Nephron (organoid): ENCODE measurements around the gene ZFHX2.
A peak's percentile ranks its signal among the peaks of the same experiment; 100 is the strongest.

Source experiments
- H3K27ac Mint-ChIP-seq, 3 experiments: 2 replicates each; pipeline ENCODE4 v1.8.0; 2020; ENCODE audit warnings: mixed read lengths in 3 of 3, mild to moderate bottlenecking in 2 of 3, moderate library complexity in 1 of 3
- H3K27me3 Mint-ChIP-seq: 2 replicates; pipeline ENCODE4 v1.8.0; 2021; ENCODE audit warnings: low read depth, mild to moderate bottlenecking, moderate library complexity, mixed read lengths
- H3K36me3 Mint-ChIP-seq: 2 replicates; pipeline ENCODE4 v1.8.0; 2020; ENCODE audit warnings: low read depth, mixed read lengths
- H3K4me1 Mint-ChIP-seq: 2 replicates; pipeline ENCODE4 v1.8.0; 2020; ENCODE audit warnings: mixed read lengths
- H3K4me3 Mint-ChIP-seq, 3 experiments: 2 replicates each; pipeline ENCODE4 v1.8.0; 2020; ENCODE audit warnings: mild to moderate bottlenecking in 3 of 3, mixed read lengths in 3 of 3, moderate library complexity in 2 of 3
- H3K9me3 Mint-ChIP-seq: 2 replicates; pipeline ENCODE4 v1.8.0; 2020; ENCODE audit warnings: mixed read lengths
- CTCF ChIP-seq, 3 experiments: fragments of 200-600 bp; sonication (generic); IDR thresholded peaks; one replicate each; pipeline ENCODE4 v1.5.0; 2021; ENCODE audit warnings: antibody characterized with exemption in 3 of 3; ENCODE audit not compliant: unreplicated experiment in 3 of 3

The ZFHX2 gene

GRCh38 chr14:23579739-23580138 lies 28.2 kb upstream of the ZFHX2 start:
- Mint-ChIP-seq H3K27ac (peak overlapping the region; percentile 94 to 99 (median 96)), H3K4me3 (peak overlapping the region; percentile 66 to 89 (median 87)), H3K9me3 (no peaks in the 10 kb centered on the region), H3K36me3 (peaks cover 8% of the 10 kb centered on the region), H3K27me3 (peaks cover 61% of the 10 kb centered on the region), H3K4me1 (peaks cover 24% of the 10 kb centered on the region)
- TF ChIP-seq CTCF (IDR thresholded peaks at IDR 0.05; ENCODE audit: unreplicated experiment in 3 of 3): no peak

GRCh38 chr14:23579311-23579630 lies 27.7 kb upstream of the ZFHX2 start:
- peak overlapping the region; percentile 94 to 99 (median 96) for H3K27ac Mint-ChIP-seq
- H3K36me3 Mint-ChIP-seq: peaks cover 9% of the 10 kb centered on the region
- no peak for TF ChIP-seq CTCF (IDR thresholded peaks at IDR 0.05; ENCODE audit: unreplicated experiment in 3 of 3)
- no peaks in the 10 kb centered on the region for H3K9me3 Mint-ChIP-seq
- H3K4me3 Mint-ChIP-seq: peak overlapping the region; percentile 87 to 95 (median 89)
- peaks cover 63% of the 10 kb centered on the region for H3K27me3 Mint-ChIP-seq
- H3K4me1 Mint-ChIP-seq: peaks cover 24% of the 10 kb centered on the region

- TF ChIP-seq CTCF (IDR thresholded peaks at IDR 0.05; ENCODE audit: unreplicated experiment in 3 of 3): no peak
- Mint-ChIP-seq H3K36me3 (peaks cover 9% of the 10 kb centered on the region), H3K27ac (peak within 1 kb of the TSS; percentile 94 to 99 (median 96)), H3K4me1 (peaks cover 24% of the 10 kb centered on the region), H3K27me3 (peaks cover 64% of the 10 kb centered on the region), H3K9me3 (no peaks in the 10 kb centered on the region), H3K4me3 (peak within 1 kb of the TSS; percentile 87 to 95 (median 89))
Measured at GRCh38 chr14:23578560-23579310, 27.2 kb upstream of the ZFHX2 start, which contains the start of gene JPH4. JPH4 (minus strand) TSS chr14:23578790; CDS start chr14:23577453, 1,337 bp downstream.

- Mint-ChIP-seq H3K27ac (peak overlapping the region; percentile 94 to 99 (median 96)), H3K4me1 (peaks cover 24% of the 10 kb centered on the region), H3K36me3 (peaks cover 12% of the 10 kb centered on the region), H3K9me3 (no peaks in the 10 kb centered on the region), H3K27me3 (peaks cover 73% of the 10 kb centered on the region), H3K4me3 (peak overlapping the region; percentile 87 to 95 (median 89))
- TF ChIP-seq CTCF (IDR thresholded peaks at IDR 0.05; ENCODE audit: unreplicated experiment in 3 of 3): no peak
Measured at GRCh38 chr14:23577710-23578392, 26.3 kb upstream of the ZFHX2 start.

- H3K9me3 Mint-ChIP-seq: no peaks in the 10 kb centered on the region
- TF ChIP-seq CTCF (IDR thresholded peaks at IDR 0.05; ENCODE audit: unreplicated experiment in 3 of 3): no peak
- H3K4me1 Mint-ChIP-seq: peaks cover 30% of the 10 kb centered on the region
- peaks cover 70% of the 10 kb centered on the region for H3K27me3 Mint-ChIP-seq
- peak overlapping the region; percentile 87 to 95 (median 90) for H3K4me3 Mint-ChIP-seq
- H3K27ac Mint-ChIP-seq: peak overlapping the region; percentile 26 to 45 (median 31)
- H3K36me3 Mint-ChIP-seq: peaks cover 17% of the 10 kb centered on the region
Measured at GRCh38 chr14:23577004-23577681, 25.6 kb upstream of the ZFHX2 start.
